Measurements from ENCODE around the gene EIF4E3.

The EIF4E3 gene

GRCh38 chr3:71723452-71724170 lies 1.6 kb downstream of the EIF4E3 start:
- no peak for DNase-seq

- no peak for DNase-seq
These were observed 2.5 kb downstream of the EIF4E3 start for GRCh38 chr3:71722693-71723092.

DNA sequence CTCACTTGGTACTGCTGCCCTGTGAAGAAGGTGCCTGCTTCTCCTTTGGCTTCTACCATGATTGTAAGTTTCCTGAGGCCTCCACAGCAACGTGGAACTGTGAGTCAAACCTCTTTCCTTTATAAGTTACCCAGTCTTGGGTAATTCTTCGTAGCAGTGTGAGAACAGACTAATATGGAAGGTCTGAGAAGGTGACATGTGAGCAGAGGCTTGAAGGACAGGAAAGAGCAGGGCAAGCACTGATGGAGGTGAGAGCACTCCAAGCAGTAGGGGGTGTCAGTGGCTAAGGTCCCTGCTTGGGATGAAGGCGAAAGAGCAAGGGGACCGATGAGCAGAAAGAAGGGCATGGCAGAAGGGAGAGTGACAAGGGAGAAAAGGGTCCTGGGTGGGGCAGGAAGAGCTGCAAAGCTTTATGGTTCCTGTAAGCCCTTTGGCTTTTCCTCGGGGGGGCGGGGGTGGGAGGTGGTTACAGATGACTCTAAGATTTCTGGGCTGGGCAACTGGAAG lies 3.5 kb downstream of the EIF4E3 start:
- DNase-seq: no peak

DNA sequence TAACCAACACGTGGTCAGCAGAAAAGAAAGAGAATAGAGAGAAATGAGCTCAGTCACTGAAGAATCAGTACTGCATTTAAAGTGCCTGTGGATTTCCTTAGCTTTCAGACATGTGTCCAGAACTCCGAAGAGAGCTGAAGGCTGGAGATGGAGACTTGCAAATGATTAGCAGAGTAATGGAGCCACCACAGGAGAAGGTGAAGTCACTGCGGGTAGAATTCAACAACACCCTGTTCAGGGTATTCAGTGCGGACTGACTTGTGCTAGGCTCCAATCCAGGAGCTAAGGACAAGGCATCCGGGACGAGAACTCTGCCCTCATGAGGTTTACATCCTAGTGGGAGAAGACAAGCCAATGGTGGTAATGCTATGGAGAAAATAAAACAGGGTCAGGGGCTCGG lies 4.2 kb downstream of the EIF4E3 start:
- DNase-seq: no peak

DNA sequence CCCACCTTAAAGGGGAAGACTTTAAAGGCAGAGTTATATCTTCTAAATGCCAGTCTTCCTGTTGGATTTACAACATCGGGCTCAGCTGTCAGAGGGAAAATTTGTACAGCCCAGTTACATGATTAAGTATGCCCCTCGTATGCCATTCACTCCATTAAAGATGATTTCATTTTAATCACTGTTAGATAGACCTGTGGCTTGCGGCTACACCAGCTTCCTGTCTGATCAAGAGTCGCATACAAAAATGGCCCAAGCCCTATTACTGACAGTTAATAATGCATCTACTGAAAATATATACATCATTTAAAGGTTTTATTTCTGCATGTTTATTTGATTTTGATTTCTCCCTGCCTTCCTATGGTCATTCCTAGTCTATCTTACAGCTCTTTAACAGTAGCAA lies 7.1 kb downstream of the EIF4E3 start:
- no peak for DNase-seq

DNA sequence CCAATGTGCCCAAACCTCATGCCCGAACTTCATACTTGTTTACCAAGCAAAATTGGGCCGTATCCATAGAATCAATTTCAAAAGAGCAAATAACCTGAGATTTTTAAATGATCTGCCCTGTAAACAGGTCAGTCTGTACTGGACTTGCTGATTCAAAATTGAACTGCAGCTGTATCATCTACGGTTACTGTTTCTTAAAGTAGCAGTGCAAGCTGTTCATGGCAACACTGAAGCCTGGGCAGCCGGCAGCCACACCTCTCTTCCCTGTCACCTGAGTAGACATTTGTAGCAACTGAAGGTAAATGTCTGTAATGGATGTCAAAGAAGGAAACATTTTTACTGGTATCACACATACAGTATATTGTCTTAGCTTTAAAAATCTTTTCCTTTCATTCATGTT lies 10.6 kb downstream of the EIF4E3 start:
- DNase-seq: no peak

- DNase-seq: peak; percentile 79 to 81
These were observed 12.2 kb downstream of the EIF4E3 start for GRCh38 chr3:71713041-71713440.

- DNase-seq: peak in 1 of 2 experiments; percentile 57
These were observed 14.2 kb downstream of the EIF4E3 start for GRCh38 chr3:71710906-71711494.

GRCh38 chr3:71709908-71710511 lies 15.2 kb downstream of the EIF4E3 start:
- no peak for DNase-seq

GRCh38 chr3:71708476-71709105 lies 16.6 kb downstream of the EIF4E3 start:
- no peak for DNase-seq

DNA sequence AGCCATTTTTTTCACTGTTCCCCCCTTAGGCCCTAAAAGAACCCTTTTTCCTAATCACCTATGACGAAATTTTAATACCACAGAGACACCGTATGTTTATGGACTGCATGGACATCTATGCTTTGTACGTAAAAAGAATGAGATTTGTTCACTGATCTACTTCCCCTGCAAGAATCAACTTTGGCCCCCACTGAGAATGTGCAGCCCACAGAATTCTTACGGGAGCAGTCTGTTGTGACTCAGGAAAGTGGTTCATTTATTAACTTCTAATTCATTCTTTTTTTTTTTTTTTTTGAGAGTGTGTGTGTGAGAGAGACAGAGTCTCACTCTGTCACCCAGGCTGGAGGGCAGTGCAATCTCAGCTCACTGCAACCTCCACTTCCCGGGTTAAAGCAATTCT lies 17.6 kb downstream of the EIF4E3 start:
- DNase-seq: no peak

DNA sequence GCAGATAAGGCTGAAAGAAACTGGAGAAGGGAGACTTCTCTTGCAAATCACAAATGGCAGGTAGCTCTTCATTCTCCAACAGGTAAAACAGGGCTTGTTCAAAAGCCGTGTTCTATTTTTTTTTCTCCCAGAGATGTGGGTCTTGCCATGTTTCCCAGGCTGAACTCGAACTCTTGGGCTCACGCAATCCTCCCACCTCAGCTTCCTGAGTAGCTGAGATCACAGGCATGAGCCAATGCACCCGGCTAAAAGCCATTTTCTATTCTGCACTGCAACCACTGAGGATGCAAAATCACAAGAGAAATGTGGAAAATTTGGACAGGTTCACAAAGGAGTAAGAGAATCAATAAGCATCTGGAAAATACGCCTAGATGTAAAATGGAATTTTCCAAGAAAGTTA lies 19.5 kb downstream of the EIF4E3 start:
- no peak for DNase-seq

DNA sequence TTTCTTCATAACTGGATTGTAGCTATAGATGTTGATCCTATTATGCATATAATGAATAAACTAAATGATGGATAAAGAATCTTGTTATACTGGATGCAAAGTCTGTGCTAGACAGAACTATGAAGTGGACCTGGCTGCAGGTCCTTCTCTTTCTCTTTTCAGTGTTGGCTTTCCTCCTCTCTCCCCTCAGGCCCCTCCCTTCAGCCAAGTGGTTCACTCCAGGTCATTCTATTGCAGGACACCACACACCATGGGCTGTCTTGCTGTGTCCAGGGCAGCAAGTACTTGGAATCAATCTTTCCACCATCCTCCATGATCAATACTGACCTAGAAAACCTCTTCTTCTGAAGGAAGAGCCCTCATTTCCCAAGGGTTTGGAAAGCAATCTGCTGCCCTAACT lies 20.3 kb downstream of the EIF4E3 start:
- no peak for DNase-seq

DNA sequence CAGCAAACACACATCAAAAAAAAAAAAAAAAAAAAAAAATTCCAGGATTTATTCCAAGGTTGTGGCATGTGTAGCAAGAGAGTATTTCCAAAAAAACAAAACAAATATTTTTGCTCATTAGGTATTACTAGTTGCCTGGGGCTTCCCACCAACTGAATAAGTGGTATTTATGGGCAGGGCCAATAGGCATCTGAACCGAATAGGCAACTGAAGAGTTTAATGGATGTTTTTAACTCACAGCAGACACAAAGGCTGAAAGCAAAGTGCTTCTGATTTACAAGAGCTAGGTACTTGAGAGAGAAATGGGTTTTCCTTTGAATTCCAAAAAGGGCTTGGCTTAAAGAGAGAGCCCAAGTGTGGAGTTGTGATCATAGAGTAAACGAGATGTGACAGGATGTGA lies 21.4 kb downstream of the EIF4E3 start:
- no peak for DNase-seq

DNA sequence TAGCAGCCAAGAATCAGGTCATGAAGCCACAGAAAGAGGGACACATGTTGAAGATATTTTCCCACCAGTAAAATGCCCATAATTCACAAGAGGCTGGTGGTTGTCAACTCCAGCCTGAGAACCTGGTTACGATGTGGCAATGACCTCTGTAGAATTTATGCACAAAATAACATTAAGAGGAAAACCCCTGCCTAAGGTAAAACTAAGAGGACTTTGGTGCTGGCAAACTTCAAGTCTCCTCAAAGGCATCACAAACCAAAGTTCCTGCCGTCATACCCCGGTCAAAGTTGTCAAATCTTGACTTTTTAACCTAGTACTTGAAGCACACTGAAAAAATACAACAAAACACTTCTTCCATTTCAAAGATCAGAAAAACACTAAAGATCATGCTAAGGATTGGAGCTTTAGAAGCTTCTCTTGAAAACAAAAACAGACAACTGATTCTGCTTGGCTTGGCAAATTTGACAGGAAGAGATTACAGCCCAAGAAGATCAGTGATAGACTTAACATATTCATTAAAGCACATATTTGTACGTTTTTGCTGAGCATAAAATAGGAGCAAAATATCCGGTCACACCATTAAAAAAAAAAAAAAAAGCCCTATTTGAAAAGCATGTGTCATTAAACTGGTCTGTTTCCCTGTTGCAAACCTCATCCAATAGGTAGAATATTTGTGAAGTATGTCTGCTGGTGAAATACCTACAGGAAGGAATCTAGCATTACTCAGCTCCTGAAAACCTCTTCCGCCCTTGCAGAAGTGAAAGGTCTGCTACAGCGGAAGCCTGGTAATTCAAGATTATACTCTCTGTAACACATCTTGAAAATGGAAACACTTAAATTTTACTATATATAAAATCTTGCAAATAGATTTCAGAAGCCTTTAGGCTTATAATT lies 22.8 kb downstream of the EIF4E3 start:
- DNase-seq: no peak

- no peak for DNase-seq
These were observed 23.9 kb downstream of the EIF4E3 start for GRCh38 chr3:71701251-71701762.

DNA sequence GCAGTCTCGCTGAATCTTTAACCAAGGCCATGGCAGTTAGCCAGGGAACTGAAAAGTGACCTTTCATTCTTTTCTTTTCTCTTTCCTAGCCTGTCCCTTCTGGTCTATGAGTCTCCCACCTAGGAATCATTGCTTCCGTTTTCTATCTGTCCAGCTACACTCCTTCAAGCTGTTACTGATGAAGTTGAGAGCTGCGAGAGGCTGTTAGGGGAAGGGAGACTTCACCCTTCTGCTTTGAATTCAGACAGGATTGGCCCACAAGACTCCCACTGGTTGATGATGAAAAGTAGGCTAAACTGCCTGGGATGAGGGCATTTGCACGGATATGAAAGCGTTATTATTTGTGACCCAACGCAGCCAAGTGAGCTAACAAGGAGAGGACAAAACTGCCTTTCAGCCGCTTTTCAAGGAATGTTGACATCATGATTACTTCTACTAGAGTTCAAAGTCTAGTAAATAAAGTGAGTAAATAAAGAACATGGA lies 30.2 kb downstream of the EIF4E3 start:
- no peak for DNase-seq

- DNase-seq: no peak
These were observed 30.7 kb downstream of the EIF4E3 start for GRCh38 chr3:71694358-71694999.

DNA sequence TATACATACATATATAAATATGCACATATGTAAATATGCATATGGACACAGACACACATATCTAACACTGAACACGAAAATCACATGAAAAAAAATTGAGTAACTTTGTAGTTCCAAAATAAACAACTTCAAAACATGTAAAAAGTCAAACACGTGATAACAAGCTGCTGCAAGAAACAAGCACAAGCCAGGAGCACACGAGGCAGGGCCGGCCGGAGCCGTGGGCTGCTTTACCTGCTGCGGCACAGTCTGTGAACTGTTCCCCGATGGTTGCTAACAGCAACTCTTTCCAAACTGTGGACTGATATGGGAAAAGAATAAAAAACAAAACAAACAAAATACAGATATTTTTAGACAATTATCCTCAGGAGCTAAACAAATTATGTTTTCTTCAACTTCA lies 31.6 kb downstream of the EIF4E3 start:
- DNase-seq: no peak

DNA sequence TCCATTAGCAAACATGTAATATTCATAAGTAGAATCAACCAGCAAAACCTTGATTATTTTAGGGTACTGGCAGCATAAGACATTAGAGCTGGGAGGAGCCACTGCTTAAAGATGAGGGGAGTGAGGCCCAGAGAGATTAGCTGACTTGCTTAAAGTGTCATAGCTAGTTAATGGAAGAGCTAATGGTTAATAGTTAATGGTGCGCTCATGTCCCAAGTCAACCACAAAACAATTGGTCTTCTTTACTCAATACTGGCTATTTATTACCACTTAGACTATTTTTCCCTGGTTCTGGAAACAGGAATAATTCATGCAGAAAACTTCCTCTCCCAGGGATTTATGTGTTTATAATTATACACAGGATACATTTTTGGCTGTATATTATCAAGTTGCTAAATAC lies 33.1 kb downstream of the EIF4E3 start:
- DNase-seq: no peak

GRCh38 chr3:71690341-71690841 lies 34.8 kb downstream of the EIF4E3 start:
- no peak for DNase-seq

DNA sequence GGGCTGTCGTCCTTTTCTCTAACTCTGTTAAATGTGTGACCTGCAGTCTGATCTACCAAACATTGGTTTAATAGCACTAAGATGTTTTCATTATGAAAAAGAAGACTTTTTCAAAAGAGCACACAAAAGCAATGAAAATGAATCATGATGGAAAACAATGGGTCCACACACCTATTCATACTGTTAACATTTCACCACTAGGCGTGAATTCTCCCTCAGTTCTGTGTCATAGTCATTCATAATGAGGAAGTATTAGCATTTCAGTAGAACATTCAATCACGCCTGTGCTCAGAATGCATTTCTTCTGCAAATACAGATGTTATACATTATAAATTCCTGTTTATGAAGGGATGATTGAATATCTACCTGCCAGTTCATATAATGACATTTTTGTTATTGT lies 35.9 kb downstream of the EIF4E3 start:
- no peak for DNase-seq

Data from NCI-H526 (cell line).